ENCODE results near the gene ASCC3. TPM values are rescaled to one million over a fixed set of nuclear protein-coding genes. Genes with fewer than 3 reads are reported as not detected.
A peak's percentile ranks its signal among the peaks of the same experiment; 100 is the strongest.

Gene ASCC3
- total RNA-seq, 1 donor from 2014 or later, result 57.9 TPM

GRCh38 chr6:100706491-100706890 is 174.6 kb downstream of the ASCC3 start:
- H3K9me3 Mint-ChIP-seq (ENCODE audit: unreplicated experiment), result no peaks in the 10 kb centered on the region
- no peaks in the 10 kb centered on the region for H3K4me1 Mint-ChIP-seq (ENCODE audit: unreplicated experiment)
- H3K27me3 Mint-ChIP-seq (ENCODE audit: unreplicated experiment), result no peaks in the 10 kb centered on the region
- no peak for DNase-seq (ENCODE audit: low spot score)
- H3K27ac Mint-ChIP-seq (ENCODE audit: unreplicated experiment), result no peak overlapping the region
- H3K36me3 Mint-ChIP-seq (ENCODE audit: low read depth, unreplicated experiment), result peaks cover 10% of the 10 kb centered on the region
- H3K4me3 Mint-ChIP-seq (ENCODE audit: unreplicated experiment), result no peak overlapping the region
- no peak for TF ChIP-seq CTCF (IDR thresholded peaks at IDR 0.05; ENCODE audit: unreplicated experiment)

GRCh38 chr6:100704961-100705360 is 176.2 kb downstream of the ASCC3 start:
- no peak for DNase-seq (ENCODE audit: low spot score)
- Mint-ChIP-seq H3K9me3 (ENCODE audit: unreplicated experiment) (no peaks in the 10 kb centered on the region), H3K27me3 (ENCODE audit: unreplicated experiment) (no peaks in the 10 kb centered on the region), H3K27ac (ENCODE audit: unreplicated experiment) (no peak overlapping the region), H3K4me1 (ENCODE audit: unreplicated experiment) (no peaks in the 10 kb centered on the region), H3K4me3 (ENCODE audit: unreplicated experiment) (no peak overlapping the region), H3K36me3 (ENCODE audit: low read depth, unreplicated experiment) (peaks cover 14% of the 10 kb centered on the region)
- TF ChIP-seq CTCF (IDR thresholded peaks at IDR 0.05; ENCODE audit: unreplicated experiment), result no peak

GRCh38 chr6:100701728-100702127 is 179.4 kb downstream of the ASCC3 start:
- Mint-ChIP-seq H3K36me3 (ENCODE audit: low read depth, unreplicated experiment) (peaks cover 24% of the 10 kb centered on the region), H3K9me3 (ENCODE audit: unreplicated experiment) (peaks cover 5% of the 10 kb centered on the region), H3K4me3 (ENCODE audit: unreplicated experiment) (no peak overlapping the region), H3K27me3 (ENCODE audit: unreplicated experiment) (peaks cover 1% of the 10 kb centered on the region), H3K27ac (ENCODE audit: unreplicated experiment) (no peak overlapping the region), H3K4me1 (ENCODE audit: unreplicated experiment) (no peaks in the 10 kb centered on the region)
- TF ChIP-seq CTCF (IDR thresholded peaks at IDR 0.05; ENCODE audit: unreplicated experiment), result no peak
- DNase-seq (ENCODE audit: low spot score), result no peak

- Mint-ChIP-seq H3K9me3 (ENCODE audit: unreplicated experiment) (peaks cover 5% of the 10 kb centered on the region), H3K27me3 (ENCODE audit: unreplicated experiment) (peaks cover 1% of the 10 kb centered on the region), H3K36me3 (ENCODE audit: low read depth, unreplicated experiment) (peaks cover 24% of the 10 kb centered on the region), H3K4me3 (ENCODE audit: unreplicated experiment) (peak overlapping the region; percentile 62), H3K4me1 (ENCODE audit: unreplicated experiment) (no peaks in the 10 kb centered on the region), H3K27ac (ENCODE audit: unreplicated experiment) (no peak overlapping the region)
- DNase-seq (ENCODE audit: low spot score), result no peak
- TF ChIP-seq CTCF (IDR thresholded peaks at IDR 0.05; ENCODE audit: unreplicated experiment), result no peak
These were observed 181.1 kb downstream of the ASCC3 start for GRCh38 chr6:100700009-100700408.

- Mint-ChIP-seq H3K27me3 (ENCODE audit: unreplicated experiment) (peaks cover 1% of the 10 kb centered on the region), H3K27ac (ENCODE audit: unreplicated experiment) (no peak overlapping the region), H3K4me3 (ENCODE audit: unreplicated experiment) (no peak overlapping the region), H3K4me1 (ENCODE audit: unreplicated experiment) (no peaks in the 10 kb centered on the region), H3K36me3 (ENCODE audit: low read depth, unreplicated experiment) (peaks cover 10% of the 10 kb centered on the region), H3K9me3 (ENCODE audit: unreplicated experiment) (peaks cover 5% of the 10 kb centered on the region)
- no peak for DNase-seq (ENCODE audit: low spot score)
- no peak for TF ChIP-seq CTCF (IDR thresholded peaks at IDR 0.05; ENCODE audit: unreplicated experiment)
These were observed 185.7 kb downstream of the ASCC3 start for GRCh38 chr6:100695445-100695844.

Measured in endothelial cell (in vitro differentiated cells).